Stimulated activated CD8-positive, alpha-beta memory T cell treated with anti-CD3 and anti-CD28 coated beads, Interleukin-4, amount 100 ng/mL, for 24 hours (primary cell): ENCODE results near the gene KIR3DL3.
A peak's percentile ranks its signal among the peaks of the same experiment; 100 is the strongest.
"Not testable (repeated sequence)": the region's sequence is repeated elsewhere in the genome, so short reads cannot be mapped to it uniquely, and the experiment has no call there.

ENCODE experiments used
- DNase-seq: peaks from one replicate; pipeline ENCODE4 v3.0.0-alpha.2; 2020; ENCODE audit warnings: low read depth

Gene KIR3DL3

GRCh38 chr19:54724142-54724541, at the start of gene KIR3DL3:
KIR3DL3 (plus strand) TSS chr19:54724442; CDS start chr19:54724497, 55 bp downstream.
- DNase-seq, result no peak

GRCh38 chr19:54676210-54676834, 47.9 kb upstream of the KIR3DL3 start:
- not testable (repeated sequence) for DNase-seq

- no peak for DNase-seq
These were observed 47.0 kb upstream of the KIR3DL3 start for GRCh38 chr19:54677217-54677616.

DNA sequence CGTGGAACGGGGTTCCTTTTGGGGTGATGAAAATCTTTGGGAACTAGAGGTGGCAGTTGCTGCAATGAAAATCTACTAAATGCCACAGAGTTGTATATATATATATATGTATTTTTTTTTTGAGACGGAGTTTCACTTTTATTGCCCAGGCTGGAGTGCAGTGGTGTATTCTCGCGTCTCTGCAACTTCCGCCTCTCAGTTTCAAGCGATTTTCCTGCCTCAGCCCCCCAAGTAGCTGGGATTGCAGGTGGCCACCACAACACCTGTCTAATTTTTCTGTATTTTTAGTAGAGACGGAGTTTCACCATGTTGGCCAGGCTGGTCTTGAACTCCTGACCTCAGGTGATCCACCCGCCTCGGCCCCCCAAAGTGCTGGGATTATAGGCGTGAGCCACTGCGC, 42.6 kb upstream of the KIR3DL3 start:
- not testable (repeated sequence) for DNase-seq

DNA sequence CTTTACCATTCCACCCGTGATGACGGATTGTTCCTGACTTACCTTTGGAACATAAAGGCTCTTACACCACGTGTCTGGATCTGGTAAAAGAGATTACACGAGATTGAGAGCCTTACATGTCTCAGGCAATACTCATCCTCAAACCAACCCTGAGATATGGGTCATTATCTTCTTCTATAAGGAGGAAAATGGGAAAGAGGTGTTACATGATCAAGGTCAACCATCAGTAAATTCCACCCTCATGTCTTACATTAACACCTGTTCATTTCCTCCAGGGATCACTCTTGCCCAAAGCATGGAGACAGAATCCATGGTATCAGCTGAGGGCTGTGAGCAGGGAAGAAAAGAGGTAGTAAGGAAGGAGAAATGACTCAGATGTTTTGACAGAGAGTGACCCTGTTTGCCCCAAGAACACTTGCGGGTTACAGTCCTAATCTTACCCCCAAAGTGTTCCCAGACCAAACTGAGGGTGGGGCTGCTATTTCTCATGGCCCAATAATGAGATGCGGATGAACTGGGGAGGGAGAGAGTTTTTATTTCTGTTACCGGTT, 41.9 kb upstream of the KIR3DL3 start:
- no peak for DNase-seq

DNA sequence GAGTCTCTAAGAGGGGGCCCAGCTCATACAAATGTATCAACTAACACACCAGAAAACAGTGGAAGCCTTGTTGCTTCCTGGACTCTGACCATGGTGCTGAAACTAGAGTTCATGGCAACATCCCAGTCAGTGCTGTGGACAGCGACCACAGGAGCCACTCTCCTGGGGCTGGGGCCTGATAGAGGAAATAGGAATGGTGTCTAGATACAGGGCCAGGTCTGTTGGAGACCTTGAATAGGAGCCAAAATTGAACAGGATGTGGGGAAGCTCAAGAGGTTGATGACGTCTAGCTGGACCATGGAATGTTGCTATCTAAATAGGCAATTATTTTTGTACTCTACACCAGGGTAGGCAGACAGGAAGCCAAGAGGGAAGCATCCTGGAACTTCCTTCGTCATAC, 39.7 kb upstream of the KIR3DL3 start:
- no peak for DNase-seq

DNA sequence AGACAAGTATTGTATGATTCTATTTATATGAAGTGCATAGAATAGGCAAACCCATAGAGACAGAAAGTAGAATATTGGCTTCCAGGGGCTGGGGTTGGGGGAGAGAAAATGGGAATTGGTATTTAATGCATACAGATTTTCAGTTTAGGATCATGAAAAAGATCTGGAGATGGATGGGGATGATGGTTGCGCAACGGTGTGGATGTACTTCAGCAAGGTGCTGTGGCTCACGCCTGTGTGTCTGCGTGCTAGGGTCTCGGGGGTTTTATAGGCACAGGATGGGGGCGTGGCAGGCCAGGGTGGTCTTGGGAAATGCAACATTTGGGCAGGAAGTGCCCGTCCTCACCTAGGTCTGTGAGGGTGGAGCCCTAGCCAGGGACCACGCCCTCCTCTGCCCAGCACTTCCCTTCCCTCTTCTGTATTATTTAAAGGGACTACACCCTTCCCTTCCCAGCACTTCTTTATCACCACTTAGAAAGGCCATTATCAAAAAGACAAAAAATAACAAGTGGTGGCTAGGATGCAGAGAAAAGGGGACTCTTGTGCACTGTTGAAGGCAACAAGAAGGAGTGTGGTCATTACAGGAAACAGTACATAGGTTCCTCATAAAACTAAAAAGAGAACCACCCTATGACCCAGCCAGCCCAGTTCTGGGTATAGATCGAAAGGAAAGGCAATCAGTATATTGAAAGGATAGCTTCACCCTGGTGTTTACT, 32.5 kb upstream of the KIR3DL3 start:
- no peak for DNase-seq

- no peak for DNase-seq
These were observed 32.0 kb upstream of the KIR3DL3 start for GRCh38 chr19:54692298-54692615.

GRCh38 chr19:54694648-54695047, 29.6 kb upstream of the KIR3DL3 start:
- DNase-seq, result no peak

DNA sequence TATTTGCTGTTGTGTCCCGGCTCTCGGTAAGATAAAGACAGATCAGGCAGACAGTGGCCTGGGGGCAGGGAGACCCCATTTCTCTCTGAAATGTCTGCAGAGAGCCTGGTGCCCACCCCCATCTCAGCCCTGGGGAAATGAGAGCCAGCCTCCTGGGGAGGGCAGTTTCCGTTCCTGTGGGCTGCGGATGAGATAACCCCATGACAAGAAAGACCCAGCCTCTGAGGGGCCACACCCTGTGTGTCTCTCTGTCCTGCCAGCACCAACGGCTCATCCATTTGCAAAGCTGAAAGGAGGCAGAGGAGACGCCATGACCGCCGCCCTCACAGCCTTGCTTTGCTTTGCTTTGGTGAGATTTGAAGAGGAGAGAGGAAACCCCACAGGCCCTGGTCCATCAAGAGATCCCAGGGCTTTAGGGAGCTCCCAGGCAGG, 28.1 kb upstream of the KIR3DL3 start:
- DNase-seq, result no peak

DNA sequence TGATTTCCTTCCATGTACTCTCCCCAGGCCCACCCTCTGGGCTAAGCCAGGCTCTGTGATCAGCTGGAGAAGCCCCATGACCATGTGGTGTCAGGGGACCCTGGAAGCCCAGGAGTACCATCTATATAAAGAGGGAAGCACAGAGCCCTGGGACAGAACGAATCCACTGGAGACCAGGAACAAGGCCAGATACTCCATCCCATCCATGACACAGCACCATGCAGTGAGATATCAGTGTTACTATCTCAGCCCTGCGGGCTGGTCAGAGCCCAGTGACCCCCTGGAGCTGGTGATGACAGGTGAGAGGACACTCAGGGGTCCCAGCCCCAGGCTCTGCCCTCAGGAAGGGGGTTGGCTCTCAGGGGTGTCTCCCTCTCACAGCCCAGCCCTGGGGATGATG, 27.5 kb upstream of the KIR3DL3 start:
- DNase-seq, result no peak

DNA sequence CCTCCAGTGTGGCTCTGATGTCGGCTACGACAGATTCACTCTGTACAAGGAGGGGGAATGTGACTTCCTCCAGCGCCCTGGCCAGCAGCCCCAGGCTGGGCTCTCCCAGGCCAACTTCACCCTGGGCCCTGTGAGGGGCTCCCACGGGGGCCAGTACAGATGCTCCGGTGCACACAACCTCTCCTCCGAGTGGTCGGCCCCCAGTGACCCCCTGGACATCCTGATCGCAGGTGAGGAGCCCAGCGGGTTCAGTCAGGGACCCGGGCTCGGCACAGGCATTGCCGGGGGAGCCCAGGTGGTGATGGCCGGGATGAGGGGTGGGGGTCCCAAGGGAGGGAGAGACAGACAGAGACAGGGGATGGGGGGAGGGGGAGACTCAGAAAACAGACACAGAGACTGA, 26.5 kb upstream of the KIR3DL3 start:
- DNase-seq, result not testable (repeated sequence)

- DNase-seq, result no peak
These were observed 19.3 kb upstream of the KIR3DL3 start for GRCh38 chr19:54704928-54705327.

DNA sequence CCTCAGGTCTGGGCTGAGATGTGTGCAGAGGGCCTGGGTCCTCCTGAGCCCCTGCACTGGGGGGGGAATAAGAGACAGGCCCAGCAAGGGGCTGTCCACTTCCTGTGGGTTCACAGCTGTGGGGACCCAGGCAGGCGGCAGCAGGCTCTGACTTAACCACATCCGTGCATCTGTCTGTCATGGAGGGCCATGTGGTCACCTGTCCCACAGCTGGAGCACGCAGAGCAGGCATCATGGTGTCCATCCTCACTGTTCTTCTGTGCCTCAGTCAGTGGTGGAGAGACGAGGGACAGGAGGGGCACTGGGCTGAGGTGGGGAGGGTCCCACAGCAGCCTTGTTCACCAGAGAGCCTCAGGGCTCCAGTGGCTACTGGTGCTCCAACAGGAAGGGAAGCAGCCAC, 16.3 kb upstream of the KIR3DL3 start:
- peak; percentile 13 for DNase-seq

GRCh38 chr19:54708781-54709180, 15.5 kb upstream of the KIR3DL3 start:
- no peak for DNase-seq

DNA sequence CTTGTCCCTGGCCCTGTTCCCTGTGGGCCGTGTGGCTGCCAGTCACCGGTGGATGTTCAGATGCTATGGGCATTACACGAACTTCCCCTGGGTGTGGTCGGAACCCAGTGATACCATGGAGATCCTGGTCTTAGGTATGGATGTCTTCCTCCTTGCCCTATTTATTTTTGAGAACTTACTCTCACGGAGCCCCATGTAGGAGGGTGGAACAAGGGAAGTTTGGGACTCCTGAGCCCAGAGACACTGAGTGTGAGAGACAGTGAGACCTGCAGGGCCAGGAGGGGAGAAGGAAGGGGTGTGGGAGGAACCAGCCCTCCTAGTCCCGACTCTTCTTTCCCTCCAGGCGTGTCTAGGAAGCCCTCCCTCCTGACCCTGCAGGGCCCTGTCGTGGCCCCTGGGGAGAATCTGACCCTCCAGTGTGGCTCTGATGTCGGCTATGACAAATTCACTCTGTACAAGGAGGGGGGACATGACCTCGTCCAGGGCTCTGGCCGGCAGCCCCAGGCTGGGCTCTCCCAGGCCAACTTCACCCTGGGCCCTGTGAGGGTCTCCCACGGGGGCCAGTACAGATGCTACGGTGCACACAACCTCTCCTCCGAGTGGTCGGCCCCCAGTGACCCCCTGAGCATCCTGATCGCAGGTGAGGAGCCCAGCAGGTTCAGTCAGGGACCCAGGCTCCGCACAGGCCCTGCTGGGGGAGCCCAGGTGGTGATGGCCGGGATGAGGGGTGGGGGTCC, 14.9 kb upstream of the KIR3DL3 start:
- no peak for DNase-seq

GRCh38 chr19:54709956-54710355, 14.3 kb upstream of the KIR3DL3 start:
- not testable (repeated sequence) for DNase-seq

GRCh38 chr19:54724644-54725043, 402 bp downstream of the KIR3DL3 start:
- no peak for DNase-seq

DNA sequence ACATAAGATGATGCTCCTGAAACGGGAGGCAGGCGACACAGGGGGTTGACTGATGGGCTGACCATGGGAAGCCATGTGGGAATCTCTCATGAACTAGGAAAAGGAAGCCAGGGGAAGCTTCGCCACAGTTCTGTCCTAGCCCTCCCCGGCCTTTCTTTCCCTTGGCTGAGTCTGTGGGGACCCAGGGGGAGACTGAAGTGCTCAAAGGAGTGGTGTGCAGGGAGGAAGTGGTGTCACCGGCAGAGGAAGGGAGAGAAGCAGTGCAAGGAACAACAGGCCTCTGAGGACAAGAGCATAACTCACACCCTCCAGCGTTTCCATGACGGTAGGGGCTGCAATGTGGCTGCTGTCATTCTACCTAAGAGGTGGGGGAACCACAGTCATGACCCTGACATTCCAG, 1.1 kb downstream of the KIR3DL3 start:
- DNase-seq, result no peak

- no peak for DNase-seq
These were observed 3.3 kb downstream of the KIR3DL3 start for GRCh38 chr19:54727562-54727961.

DNA sequence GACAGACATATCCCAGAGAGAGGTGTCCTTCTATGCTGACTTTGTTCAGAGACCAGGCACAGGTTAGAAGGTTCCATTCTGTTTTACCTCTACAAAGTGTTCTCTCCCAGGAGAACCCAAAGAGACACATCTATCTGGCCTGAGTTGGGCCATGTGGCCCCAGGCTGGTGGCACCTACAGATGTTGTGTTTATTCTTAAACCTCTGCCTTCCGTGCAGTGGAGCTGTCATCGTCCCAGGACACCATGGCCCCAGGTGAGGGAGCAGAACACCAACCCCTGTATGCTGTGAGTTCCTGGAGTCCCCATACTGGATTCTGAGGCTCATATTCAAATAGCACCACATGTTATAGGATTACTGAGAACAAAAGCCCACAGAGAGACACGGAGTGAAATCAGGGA, 3.9 kb downstream of the KIR3DL3 start:
- no peak for DNase-seq

GRCh38 chr19:54729416-54730188, 5.4 kb downstream of the KIR3DL3 start:
- no peak for DNase-seq
